DND-41 (cell line): Measurements from ENCODE around the gene HOXA13.

Experiments used
- ATAC-seq: fragments of 200-7000 bp; cut with Tn5 transposase; 3 replicates; pipeline ENCODE4 v1.9.1; 2021; ENCODE audit warnings: low read depth; ENCODE audit not compliant: insufficient read depth
- DNase-seq: peaks from one replicate; pipeline ENCODE4 v3.0.0-alpha.2; 2020
- H2AFZ ChIP-seq: 2 replicates; pipeline ENCODE4 v1.6.0; 2012; ENCODE audit warnings: low read depth, low read length
- H3K27ac ChIP-seq: 2 replicates; pipeline ENCODE4 v1.5.1; 2012; ENCODE audit warnings: low read length, inconsistent platforms
- H3K27me3 ChIP-seq: fragments of 200-600 bp; sonication (generic); 2 replicates; pipeline ENCODE4 v1.6.0; 2012; ENCODE audit warnings: low read length, mild to moderate bottlenecking, inconsistent platforms; ENCODE audit not compliant: insufficient read depth, poor library complexity
- H3K36me3 ChIP-seq: 2 replicates; pipeline ENCODE4 v1.5.1; 2012; ENCODE audit warnings: low read length, inconsistent platforms; ENCODE audit not compliant: insufficient read depth
- H3K4me1 ChIP-seq: 2 replicates; pipeline ENCODE4 v1.5.1; 2012; ENCODE audit warnings: mild to moderate bottlenecking, low read length; ENCODE audit not compliant: insufficient read depth
- H3K4me2 ChIP-seq: 2 replicates; pipeline ENCODE4 v1.6.0; 2012; ENCODE audit warnings: mild to moderate bottlenecking, moderate library complexity, low read length, inconsistent platforms; ENCODE audit not compliant: insufficient read depth
- H3K4me3 ChIP-seq, 2 experiments: fragments of 200-600 bp in 1 of 2; shearing (Covaris generic) in 1 of 2; 2 replicates each; pipeline ENCODE4 v1.5.1; 2012 to 2016; ENCODE audit warnings: inconsistent platforms in 2 of 2, low read length in 2 of 2, mild to moderate bottlenecking in 2 of 2, low read depth in 1 of 2, moderate library complexity in 1 of 2
- H3K79me2 ChIP-seq: 2 replicates; pipeline ENCODE4 v1.6.0; 2012; ENCODE audit warnings: low read length, inconsistent platforms; ENCODE audit not compliant: insufficient read depth
- H3K9ac ChIP-seq: 2 replicates; pipeline ENCODE4 v1.6.0; 2012; ENCODE audit warnings: low read depth, mild to moderate bottlenecking, inconsistent platforms, low read length, moderate library complexity
- H3K9me3 ChIP-seq: 2 replicates; pipeline ENCODE4 v1.5.1; 2012; ENCODE audit warnings: low read length, moderate library complexity, mild to moderate bottlenecking, inconsistent platforms; ENCODE audit not compliant: insufficient read depth, severe bottlenecking
- H4K20me1 ChIP-seq: 2 replicates; pipeline ENCODE4 v1.6.0; 2012; ENCODE audit warnings: low read length; ENCODE audit not compliant: insufficient read depth
- CTCF ChIP-seq: IDR thresholded peaks from 2 replicates; pipeline ENCODE4 v1.5.1; 2012; ENCODE audit warnings: borderline replicate concordance, low read length, moderate library complexity, mild to moderate bottlenecking; ENCODE audit not compliant: poor library complexity, severe bottlenecking; ENCODE audit errors: extremely low read depth
- EZH2 ChIP-seq: IDR thresholded peaks from 3 replicates; pipeline ENCODE4 v1.6.1; 2012; ENCODE audit warnings: borderline replicate concordance, low read depth, mild to moderate bottlenecking, moderate library complexity, low read length, inconsistent platforms; ENCODE audit not compliant: severe bottlenecking

The HOXA13 gene

DNA sequence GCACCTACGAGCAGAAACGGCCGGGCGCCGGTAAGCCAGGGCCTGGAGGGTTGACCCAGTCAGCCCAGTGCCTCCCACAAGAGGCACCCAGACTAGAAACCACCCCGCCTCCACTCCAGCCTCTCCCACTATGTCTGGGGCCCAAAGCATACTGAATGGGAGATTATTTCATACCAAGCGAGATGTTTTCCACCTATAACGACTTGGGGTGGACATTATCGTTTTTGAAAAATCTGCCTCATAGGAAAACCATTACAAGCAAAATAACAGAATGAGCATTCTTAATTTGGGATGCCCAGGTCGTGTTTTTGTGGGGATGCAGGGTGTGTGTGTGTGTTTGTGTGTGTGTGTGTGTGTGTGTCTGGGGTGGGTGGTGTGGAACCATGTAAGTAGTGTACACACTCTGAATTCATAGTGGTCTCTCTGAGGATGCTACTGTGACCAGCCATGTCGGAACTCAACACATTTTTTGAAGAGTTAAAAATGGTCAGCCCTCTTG is 53.9 kb downstream of the HOXA13 start:
- no peak for DNase-seq

DNA sequence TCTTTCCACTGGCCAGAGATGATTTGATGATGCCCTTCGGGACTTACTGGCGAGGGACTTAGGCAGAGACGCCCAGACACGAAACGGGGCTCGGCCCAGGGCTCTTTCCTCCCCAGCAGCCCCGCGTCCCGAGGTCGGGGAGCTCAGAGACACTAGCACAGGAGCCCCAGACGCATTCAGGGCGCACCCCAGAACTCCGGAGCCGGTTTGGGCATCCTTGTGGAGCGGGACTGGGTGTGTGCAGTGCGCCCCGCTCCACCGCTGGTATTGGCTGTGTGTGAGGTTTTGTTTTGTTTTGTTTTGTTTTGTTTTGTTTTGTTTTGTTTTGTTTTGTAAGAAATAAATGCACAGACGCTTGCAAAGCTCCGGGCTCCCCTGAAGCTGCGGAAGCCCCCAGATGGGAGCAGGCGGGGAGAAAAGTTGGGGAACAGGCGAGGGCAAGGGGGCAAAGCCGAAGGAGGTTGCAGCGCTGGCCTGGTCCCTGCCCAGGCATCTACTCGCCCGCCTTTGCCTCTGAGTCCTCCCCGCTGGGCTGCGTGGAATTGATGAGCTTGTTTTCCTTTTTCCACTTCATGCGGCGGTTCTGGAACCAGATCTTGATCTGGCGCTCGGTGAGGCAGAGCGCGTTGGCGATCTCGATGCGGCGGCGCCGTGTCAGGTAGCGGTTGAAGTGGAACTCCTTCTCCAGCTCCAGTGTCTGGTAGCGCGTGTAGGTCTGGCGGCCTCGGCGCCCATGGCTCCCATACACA is 54.6 kb downstream of the HOXA13 start:
- Histone ChIP-seq H3K4me2 (no peak overlapping the region), H3K79me2 (peaks cover 24% of the 10 kb centered on the region), H3K27me3 (no peaks in the 10 kb centered on the region), H3K4me3 (no peak overlapping the region), H4K20me1 (no peaks in the 10 kb centered on the region), H3K9me3 (no peaks in the 10 kb centered on the region), H2AFZ (no peak overlapping the region), H3K36me3 (peaks cover 13% of the 10 kb centered on the region), H3K4me1 (peaks cover 19% of the 10 kb centered on the region), H3K27ac (no peak overlapping the region), H3K9ac (no peak overlapping the region)
- no peak for TF ChIP-seq CTCF
- no peak for TF ChIP-seq EZH2
- no peak for ATAC-seq
- DNase-seq, result no peak

More for the DNA sequence above, 53.9 kb downstream of the HOXA13 start:
- no peaks in the 10 kb centered on the region for H3K27me3 ChIP-seq
- H3K9ac ChIP-seq, result no peak overlapping the region
- no peak overlapping the region for H3K4me2 ChIP-seq
- H2AFZ ChIP-seq, result no peak overlapping the region
- ATAC-seq, result no peak
- H3K27ac ChIP-seq, result no peak overlapping the region
- TF ChIP-seq EZH2 (no peak), CTCF (no peak)
- H3K4me1 ChIP-seq, result peaks cover 19% of the 10 kb centered on the region
- no peaks in the 10 kb centered on the region for H3K9me3 ChIP-seq
- H4K20me1 ChIP-seq, result no peaks in the 10 kb centered on the region
- no peak overlapping the region for H3K4me3 ChIP-seq
- peaks cover 28% of the 10 kb centered on the region for H3K79me2 ChIP-seq
- H3K36me3 ChIP-seq, result peaks cover 13% of the 10 kb centered on the region

- Histone ChIP-seq H3K9me3 (no peaks in the 10 kb centered on the region), H4K20me1 (no peaks in the 10 kb centered on the region), H3K4me1 (peaks cover 17% of the 10 kb centered on the region), H3K36me3 (peaks cover 13% of the 10 kb centered on the region), H3K4me2 (no peak overlapping the region), H3K79me2 (peaks cover 18% of the 10 kb centered on the region), H3K4me3 (no peak overlapping the region), H3K27me3 (no peaks in the 10 kb centered on the region), H2AFZ (no peak overlapping the region), H3K9ac (no peak overlapping the region), H3K27ac (no peak overlapping the region)
- DNase-seq, result no peak
- no peak for ATAC-seq
- TF ChIP-seq CTCF, result no peak
- TF ChIP-seq EZH2, result no peak
These were observed 55.1 kb downstream of the HOXA13 start for GRCh38 chr7:27144781-27145164.
